T-helper 2 cell (primary cell): Measurements from ENCODE around the gene PGAP2.
"Not testable (repeated sequence)": the region's sequence is repeated elsewhere in the genome, so short reads cannot be mapped to it uniquely, and the experiment has no call there.

Experiments used
- DNase-seq, 5 experiments: peaks; one replicate each; pipeline versions ENCODE4 v3.0.0 to v3.0.0-alpha.2; 2012 to 2022

The PGAP2 gene

DNA sequence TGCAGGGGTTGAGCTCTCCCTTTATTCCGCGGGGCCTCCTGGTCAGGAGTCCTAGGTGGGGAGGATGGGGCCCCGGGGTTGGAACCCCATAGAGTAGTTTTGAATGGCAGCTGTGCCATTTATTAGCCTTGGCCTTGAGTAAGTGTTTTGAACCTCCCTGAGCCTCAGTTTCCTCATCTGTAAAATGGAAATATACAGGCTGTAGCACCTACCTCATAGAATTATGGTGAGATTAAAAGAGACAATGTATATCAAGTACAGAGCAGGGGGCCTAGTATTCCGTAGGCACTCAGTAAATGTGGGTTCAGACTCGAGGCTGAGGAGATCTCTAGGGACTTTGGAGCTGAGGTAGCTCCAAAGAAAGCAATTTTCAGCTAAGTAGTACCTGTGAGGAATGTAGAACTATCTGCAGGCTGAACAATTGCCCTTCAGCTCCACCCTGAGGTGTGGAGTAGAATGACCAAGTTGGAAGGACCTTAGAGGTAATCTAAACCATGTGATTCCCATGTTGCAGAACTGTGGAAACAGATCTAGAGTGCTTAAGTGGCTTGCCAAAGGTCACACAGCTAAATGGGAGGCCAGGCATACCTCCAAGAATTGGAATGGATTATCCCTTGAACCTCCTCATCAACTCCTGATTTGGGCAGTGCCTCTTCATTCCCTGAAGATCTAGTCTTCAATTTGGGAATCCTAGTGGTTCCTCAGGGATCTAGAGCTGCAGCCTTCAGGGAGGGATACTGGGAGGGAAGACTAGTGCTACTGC, 682 bp downstream of the PGAP2 start:
- peak in 3 of 5 experiments; percentile 28 to 83 (median 40) for DNase-seq

DNA sequence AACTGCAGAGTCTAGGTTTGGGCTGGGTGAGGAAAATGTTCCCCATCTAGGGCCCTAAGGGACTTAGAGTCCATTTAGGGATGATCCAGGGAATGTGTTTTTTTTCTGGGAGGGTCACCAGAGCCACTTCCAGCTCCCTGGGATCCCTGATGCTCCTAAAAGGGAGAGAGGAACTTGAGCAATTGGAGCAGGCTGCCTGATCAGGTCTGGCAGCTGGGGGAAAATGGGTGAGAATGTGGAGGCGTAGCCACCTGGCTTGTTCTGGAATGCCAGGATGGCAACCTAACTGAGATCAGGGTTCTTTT, 1.2 kb downstream of the PGAP2 start:
- DNase-seq: no peak

DNA sequence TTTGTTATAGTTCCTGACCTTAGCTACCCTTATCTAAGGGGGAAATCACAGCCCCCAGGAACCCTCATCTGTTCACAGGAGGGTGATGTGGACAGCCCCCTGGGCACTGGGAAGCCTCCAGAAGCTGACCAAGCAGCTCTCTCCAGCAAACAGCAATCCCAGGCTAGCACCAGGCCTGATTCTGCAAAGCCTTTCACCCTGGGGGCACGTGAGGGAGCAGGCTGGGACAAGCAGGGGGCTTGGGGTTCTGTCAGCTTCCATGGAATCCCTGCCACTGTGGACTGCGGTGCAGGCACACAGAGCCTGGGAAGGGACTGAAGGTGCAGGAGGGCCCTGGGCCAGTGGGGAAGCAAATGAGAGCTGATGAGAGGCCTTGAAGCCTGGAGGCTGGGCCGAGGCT, 2.1 kb downstream of the PGAP2 start:
- DNase-seq: no peak

DNA sequence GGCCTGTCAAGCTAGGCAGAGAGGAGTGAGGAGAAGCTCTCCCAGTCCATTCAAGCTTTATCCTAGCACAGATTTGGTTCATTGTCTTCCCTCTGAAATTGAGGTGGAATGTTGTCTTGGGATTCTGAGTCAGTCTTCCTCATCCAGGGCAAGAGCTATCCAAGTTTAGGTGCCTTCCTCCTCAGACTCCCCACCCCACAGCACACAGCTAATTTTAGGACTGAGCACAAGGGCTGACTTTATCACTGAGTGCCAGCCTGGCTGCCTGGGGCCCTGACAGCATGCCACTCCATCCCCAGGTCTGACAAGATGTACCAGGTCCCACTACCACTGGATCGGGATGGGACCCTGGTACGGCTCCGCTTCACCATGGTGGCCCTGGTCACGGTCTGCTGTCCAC, 2.6 kb downstream of the PGAP2 start:
- DNase-seq: no peak

DNA sequence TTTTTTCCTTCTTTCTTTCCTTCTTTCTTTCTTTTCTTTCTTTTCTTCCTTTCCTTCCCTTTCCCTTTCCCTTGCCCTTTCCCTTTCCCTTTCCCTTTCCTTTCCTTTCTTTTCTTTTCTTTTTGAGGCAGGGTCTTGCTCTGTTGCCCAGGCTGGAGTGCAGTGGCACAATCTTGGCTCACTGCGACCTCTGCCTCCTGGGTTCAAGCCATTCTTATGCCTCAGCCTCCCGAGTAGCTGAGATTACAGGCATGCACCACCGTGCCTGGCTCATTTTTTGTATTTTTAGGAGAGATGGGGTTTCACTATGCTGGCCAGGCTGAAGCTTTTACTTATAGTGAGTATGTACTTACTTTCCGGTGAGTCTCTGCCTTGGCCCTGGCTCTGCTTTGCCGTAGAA, 6.5 kb downstream of the PGAP2 start:
- not testable (repeated sequence) for DNase-seq

DNA sequence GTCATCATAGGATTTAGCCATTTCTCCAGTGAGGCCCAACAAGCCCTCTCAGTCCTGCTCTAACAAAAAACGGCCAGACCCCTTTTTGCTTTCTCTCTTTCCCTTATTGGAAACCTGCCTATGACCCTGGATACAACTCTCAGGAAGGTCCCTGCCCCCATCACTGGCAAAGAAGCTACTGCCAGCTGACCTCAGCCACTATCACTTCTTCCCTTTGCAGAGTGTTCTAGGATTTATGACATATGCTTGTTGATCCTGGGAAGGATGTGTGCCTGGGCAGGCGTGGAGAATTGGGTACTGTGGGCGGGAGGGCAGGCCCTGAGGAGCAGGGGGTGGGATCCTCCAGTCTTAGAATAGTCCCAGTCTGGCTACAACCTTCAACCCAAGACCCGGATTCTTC, 7.5 kb downstream of the PGAP2 start:
- no peak for DNase-seq

DNA sequence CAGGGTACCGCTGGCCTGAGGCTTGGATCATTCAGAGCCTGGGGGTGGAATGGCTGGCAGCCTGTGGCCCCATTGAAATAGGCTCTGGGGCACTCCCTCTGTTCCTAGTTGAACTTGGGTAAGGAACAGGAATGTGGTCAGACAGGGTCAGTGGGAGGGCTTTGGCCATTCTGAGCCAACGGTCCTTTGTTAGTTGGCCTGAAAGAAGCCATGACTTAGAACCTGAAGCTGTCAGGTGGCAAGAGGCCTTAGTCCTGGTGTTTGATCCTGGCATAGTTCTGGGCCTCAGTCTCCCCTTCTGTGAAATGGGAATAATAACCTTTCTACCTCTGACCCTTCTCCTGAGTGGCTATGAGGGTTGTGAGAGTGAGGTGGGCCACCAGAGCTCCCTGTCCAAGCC, 8.3 kb downstream of the PGAP2 start:
- DNase-seq: no peak

DNA sequence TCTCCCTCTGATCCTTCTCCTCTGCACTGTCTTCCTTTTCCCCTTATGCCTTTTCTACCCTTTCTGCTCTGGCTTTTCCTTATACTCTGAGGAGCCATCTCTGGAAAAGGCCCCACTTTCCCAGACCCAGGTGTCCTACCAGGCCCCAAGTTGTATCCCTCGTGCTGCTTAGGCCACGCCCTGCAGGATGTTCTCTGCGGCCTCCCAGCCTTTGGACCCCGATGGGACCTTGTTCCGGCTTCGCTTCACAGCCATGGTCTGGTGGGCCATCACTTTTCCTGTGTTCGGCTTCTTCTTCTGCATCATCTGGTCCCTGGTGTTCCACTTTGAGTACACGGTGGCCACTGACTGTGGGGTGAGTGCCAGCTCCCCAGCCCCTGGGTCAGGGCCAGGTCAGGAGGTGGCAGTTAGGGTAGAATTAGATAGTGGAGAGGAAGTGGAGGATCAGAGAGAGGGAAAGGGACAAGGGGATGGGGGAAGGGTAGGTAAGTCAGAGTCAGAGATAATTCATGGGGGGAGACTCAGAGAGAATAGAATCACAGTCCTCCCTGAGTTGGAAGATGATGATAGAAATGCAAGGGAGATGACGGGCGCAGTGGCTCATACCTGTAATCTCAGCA, 8.9 kb downstream of the PGAP2 start:
- no peak for DNase-seq

DNA sequence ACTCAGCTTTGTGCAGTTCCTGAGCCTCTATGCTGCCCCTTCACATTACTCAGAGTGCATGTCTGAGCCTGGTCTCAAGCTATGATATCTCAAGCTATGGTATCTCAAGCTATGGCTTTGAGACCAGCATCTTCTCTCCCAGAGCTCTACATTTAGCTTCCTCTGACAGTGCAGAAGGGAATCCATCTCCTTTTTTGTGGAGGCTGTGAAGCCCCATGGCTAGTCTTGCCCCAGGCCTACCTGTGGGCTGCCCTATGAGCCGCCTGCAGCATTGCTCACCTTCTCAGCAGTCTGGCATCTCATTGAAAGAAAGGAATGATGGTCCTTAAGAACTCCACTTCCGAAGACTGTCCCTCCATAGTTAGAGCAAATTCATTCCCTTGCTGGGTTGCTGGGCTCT, 12.6 kb downstream of the PGAP2 start:
- no peak for DNase-seq

DNA sequence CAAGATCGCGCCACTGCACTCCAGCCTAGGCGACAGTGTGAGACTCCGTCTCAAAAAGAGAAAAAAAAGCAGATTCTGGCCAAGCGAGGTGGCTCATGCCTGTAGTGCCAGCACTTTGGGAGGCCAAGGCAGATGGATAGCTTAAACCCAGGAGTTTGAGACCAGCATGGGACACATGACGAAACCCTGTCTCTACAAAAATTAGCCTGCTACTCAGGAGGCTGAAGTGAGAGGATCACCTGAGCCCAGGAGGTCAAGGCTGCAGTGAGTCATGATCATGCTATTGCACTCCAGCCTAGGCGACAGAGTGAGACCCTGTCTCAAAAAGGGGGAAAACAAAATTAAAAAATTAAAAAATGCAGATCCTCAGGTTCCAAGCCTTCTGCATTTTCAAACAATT, 14.0 kb downstream of the PGAP2 start:
- no peak for DNase-seq

DNA sequence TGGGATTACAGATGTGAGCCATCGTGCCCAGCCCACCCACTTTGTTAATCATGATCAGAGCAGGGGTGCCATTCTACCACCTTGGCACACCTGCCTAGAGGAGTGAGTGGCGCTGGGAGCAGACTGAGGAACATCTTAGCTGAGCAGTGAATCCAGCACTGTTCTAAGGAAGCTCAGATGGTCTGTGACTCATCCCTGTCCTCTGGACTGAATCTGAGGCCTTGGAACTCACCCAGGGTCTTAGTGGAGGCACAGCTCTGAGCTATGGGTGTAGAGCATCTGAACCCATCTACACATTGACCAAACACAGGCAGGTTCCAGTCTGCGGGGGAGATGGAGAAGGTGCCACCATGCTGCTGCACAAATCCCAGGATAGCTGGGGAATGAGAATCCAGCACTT, 14.9 kb downstream of the PGAP2 start:
- DNase-seq: no peak

DNA sequence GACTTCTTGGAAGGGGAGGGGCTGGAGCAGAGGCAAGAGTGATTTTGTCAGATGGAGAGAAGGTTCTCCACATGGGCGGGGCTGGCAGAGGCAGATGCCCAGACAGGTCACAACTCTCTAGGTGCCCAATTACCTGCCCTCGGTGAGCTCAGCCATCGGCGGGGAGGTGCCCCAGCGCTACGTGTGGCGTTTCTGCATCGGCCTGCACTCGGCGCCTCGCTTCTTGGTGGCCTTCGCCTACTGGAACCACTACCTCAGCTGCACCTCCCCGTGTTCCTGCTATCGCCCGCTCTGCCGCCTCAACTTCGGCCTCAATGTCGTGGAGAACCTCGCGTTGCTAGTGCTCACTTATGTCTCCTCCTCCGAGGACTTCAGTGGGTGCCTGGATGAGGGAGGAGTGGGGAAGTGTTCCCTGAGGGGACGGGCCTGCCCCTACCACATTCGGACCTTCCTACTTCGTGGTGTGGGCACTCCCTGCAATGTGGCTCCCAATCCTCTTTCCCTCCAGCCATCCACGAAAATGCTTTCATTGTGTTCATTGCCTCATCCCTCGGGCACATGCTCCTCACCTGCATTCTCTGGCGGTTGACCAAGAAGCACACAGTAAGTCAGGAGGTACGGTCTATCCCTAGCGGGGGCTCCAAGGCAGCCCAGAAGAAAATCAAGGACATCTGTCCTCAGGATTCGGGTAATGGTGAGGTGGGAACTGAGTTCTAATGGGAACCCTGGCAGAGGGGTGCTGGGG, 15.6 kb downstream of the PGAP2 start:
- DNase-seq: no peak

DNA sequence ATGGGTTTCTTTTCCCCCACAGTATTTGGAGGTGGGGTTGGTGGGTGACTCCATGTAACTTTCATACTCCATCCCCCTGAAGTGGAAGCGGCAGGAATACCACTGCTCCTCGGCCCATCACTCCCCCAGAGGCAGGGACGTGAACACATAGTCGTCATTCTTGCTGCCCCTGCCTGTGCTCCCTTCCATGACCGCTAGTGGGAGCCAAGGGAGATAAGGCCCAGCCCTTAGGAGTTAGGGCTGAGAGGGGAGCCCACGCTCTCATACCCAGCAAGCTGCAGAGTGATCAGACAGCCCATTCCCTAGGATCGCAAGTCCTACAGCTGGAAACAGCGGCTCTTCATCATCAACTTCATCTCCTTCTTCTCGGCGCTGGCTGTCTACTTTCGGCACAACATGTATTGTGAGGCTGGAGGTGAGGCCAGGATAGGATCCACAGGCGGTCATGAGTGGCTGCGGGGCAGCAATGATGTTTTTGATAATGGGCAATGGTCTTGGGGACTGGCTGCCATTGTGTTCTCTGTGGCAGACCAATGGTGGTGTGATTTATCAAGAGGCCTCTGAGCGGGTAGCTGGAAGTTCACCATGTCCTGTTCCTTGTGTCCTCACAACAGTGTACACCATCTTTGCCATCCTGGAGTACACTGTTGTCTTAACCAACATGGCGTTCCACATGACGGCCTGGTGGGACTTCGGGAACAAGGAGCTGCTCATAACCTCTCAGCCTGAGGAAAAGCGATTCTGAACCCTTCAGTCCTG, 16.5 kb downstream of the PGAP2 start:
- DNase-seq: peak; percentile 51 to 81 (median 73)

DNA sequence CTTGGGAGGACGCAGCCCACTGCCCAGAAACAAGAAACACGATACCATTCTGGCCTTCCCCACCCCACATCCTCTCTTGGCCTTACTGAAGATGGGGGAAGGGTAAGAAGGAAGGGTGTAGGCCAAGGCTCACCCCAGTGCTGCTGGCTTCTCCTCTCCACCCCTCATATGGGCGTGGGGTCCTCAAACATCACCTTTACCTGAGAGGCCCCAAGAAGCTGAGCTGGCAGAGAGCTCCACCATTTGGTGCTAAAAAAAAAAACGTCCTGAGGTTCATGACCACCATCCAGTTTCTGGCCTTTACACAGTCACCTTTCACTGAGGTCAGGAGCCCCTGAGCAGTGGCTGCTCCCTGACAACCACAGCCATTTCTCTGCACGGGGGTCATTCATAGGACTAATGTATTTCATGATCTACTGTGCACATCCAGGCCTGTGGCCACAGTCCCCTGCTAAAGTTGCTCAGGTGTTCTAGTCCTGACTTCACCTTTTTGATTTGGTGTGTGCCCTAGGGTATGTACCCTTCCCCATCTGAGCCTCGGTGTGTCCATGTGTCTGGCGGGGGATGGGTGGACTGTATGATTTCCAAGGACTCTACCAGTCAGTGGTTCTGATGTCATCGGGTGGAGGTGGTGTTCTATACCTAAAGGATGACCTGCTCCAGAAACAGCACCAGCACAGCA, 17.3 kb downstream of the PGAP2 start:
- no peak for DNase-seq

DNA sequence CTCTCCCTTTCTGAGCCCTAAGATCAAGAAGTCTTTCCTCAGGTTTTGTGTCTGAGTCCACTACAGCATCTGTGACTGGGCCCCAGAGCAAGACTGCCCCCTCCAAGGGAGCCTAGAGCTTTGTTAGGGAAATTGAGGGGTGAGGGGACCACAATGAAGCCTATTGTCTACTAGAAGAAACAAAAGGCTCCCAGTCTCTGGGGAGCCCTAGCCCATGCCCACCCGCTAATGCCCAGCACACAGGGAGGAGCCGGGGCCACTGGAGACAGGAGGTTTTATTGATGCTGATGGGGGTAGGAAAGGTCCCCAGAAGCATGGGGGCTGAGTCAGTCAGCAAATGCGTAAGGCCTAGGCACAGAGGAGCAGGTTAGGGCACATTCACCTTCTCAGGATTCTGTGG, 18.4 kb downstream of the PGAP2 start:
- no peak for DNase-seq

DNA sequence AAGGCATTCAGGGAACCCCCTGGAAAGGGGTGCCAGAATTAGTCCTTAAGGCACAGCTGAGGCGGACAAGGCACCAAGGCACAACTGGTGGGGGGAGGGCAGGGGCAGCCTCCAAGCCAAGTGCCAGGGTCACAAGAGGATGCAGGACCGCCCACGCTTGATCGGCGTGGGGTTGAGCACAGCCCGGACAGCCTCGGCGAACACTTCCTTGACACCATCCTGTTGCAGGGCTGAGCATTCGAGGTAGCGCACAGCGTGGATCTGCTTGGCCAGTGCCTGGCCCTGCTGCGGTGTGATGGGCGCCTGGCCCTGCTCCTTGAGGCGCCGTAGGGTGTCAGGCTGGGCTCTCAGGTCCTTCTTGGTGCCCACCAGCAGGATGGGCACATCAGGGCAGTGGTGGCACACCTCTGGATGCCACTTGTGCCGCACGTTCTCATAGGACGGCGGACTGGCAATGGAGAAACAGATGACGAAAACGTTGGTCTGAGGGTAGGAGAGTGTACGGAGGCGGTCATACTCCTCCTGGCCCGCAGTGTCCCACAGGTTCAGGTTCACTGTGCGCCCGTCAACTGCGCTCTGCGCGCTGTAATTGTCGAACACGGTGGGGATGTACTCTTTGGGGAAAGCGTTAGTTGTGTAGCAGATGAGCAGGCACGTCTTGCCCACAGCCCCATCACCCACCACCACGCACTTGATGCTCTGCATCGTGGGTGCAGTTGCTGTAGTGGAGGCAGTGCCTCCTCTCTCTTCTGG, 19.2 kb downstream of the PGAP2 start:
- DNase-seq: no peak

DNA sequence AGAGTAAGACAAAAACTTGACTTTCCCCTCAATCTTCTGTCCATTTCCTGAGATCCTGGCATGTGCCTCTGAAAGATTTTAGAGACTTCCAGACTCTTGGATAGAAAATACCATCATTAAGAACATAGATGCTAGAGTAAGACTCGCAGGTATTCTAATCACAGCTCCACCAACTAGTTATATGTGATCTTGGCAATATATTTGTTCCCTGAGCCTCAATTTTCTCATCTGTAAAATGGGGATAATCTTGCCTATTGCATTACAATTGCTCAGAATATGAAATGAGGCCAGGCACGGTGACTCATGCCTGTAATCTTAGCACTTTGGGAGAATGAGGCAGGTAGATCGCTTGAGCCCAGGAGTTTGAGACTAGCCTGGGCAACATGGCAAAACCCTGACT, 21.7 kb downstream of the PGAP2 start:
- no peak for DNase-seq

DNA sequence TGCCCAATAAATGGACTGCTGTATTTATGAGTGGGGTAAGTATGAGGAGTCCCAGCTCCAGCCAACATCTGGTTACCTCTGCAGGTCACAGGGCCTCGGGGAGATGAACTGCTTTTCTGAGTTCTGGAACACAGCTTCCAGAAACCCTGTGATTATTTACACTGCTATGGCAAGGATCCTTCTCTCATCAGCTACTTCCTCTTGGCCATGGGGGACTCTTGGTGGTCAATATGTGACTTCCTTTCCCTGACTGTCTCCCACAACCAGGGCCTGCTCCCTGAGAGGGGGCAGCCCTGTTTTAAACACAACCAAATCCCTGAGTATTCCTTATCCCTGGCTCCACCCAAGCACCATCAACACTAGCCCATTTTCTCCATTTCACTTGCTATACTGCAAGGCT, 22.4 kb downstream of the PGAP2 start:
- DNase-seq: no peak

DNA sequence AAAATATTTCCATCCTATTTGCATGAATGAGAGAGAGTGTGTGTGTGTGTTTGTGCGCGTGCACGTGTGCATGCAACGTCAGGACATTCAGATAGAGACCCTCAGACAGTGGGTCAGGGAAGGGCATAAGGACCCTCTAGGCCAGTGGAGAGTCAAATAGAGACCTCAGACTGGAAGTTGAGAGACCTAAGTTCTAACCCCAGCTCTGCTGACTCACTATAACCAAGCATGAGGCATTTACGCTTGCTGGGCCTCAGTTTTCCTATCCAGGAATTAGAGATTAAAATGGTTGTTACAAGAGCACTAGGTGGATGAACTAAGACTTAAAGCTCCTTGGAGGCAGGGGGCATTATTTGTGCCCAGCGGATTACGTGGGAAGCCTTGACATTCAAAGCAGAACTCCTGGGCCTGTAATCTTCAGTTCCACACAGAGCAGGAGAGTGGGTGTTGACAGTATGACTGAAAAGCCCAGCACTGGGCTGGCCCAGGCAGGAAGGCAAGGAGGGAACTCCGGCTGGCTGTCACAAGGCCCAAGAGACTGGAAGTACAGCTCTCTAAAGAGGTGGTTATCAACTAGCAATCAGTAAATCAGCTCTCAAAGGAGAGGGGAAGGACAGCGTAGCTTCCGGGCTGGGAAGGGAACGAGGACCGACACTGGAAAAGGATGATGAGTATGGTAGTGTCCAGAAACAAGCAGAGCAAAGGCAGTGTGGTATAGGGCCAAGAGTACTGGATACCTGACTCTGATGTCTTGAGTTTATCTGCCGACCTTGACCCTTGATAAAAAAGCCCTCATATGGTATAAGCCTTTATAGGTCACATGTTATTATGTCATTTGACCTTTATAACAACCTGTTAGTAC, 23.2 kb downstream of the PGAP2 start:
- DNase-seq: no peak

DNA sequence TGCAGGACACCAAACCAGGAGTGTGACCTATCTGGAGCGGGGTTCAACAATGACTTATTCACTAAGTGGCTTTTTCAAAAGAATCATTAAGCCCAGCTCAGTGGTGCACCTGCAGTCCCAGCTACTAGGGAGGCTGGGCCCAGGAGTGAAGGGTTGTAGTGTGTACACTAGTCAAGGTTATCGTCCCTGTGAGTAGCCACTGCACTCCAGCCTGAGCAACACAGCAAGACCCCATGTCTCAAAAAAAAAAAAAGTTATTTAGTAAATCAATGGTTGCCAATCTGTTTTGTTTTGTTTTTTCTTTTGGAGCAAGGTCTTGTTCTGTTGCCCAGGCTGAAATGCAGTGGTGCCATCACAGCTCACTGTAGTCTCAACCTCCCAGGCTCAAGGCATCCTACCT, 24.5 kb downstream of the PGAP2 start:
- DNase-seq: no peak

DNA sequence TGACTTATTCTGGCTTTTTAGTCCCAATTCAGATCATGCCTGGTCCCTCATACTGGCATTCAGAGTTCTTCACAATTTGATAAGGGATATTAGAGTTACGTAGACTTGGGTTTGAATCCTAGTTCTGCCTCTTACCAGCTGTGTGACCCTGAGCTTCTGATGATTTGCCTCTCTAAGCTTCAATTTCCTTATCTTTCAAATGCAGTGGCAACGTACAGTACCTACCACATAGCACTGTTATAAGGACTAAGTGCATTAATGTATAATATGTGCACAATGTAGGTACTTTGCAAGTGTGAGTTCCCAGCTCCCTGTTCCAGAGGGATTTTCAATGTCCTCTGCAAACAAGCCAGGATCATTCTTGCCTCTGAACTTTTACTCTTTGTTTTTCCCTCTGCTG, 25.1 kb downstream of the PGAP2 start:
- no peak for DNase-seq
